ENCODE data around the gene TBC1D14.

Gene TBC1D14

DNA sequence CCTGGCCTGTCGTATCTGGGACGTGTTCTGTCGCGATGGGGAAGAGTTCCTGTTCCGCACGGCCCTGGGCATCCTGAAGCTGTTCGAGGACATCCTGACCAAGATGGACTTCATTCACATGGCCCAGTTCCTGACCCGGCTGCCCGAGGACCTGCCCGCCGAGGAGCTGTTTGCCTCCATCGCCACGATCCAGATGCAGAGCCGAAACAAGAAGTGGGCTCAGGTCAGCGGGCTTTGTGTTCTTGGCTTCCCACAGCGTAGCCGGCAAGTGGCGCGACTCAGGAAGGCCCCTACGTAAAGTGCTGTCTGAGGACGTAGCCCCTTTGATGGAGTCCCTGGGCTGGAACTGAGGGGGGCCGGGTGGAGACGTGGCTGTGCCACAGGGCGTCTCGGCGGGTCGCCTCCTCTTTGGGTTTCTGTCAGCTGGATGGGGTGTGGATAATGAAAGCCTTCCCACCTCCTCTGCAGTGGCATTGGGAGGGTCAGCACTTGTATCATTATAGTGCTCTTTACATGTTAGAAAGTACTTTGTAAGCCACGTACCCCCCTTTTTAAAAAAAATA lies 115.5 kb downstream of the TBC1D14 start:
- DNase-seq = no peak

GRCh38 chr4:7026107-7026506 lies 116.5 kb downstream of the TBC1D14 start:
- no peak for DNase-seq

DNA sequence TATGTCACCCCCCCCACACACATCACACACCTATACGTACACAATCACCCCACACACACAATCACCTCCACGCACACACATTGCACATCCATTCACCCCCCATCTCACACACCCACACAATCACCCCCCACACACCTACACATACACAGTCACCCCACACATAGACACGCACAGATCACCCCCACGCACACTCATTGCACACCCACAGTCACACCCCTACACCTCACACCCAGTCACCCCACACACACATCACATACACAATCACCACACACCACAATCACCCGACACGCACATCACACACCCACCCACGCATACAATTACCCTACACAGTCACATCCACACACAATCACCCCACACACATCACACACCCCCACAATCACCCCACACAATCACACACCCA lies 117.7 kb downstream of the TBC1D14 start:
- DNase-seq = no peak

DNA sequence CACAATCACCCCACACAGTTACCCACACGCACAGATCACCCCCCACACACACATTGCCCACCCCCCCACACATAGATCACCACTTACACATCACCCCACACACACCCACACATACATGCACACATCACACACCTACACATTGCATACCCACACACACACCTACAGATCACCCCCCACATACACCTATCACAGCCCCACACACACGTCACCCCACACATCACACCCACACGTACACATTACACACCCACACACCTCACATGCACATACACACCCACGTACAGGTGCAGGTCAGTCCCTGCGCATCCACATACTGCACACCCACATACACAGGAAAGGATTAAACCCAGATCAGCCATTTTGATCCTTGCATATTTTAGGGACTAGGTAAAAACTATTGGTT lies 118.3 kb downstream of the TBC1D14 start:
- DNase-seq = no peak

GRCh38 chr4:7029212-7029611 lies 119.6 kb downstream of the TBC1D14 start:
- no peak for DNase-seq

DNA sequence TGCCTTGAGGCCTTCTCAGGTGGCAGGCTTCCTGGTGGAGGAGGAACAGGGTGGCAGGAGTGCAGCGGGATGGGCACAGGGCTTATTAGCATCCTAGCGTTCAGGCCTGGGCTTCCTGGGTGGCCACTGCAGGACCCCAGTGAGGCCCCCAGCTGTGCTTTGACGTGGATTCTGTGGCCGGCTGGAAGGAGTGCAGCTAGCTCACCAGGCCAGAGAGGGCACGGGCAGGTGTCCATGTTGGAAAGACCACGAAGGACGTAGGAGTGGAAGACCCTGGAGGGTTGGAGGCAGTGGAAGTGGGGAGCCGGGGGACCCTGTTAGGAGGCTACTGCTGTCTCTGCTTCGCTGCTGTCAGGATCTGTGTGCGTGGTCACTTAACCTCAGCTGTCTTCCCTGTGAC lies 120.3 kb downstream of the TBC1D14 start:
- no peak for DNase-seq

DNA sequence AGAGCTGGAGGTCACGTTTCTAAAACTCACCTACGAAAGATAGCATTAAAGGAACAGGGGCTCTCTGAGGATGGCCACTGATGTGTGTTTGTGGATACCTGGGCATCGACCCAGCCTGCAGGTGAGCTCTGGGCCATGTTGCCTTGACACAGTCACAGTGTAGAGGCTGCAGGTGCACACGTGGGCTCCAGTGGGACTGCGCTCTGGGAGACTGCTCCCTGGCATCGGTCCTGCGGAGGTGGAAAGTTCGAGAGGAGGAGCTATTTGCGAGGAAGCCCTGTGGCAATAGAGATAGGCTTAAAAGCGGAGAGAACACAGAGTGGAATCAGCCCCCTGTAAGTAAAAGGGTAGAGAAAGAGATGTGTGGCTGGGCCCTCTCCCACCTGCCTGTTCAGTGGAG lies 121.2 kb downstream of the TBC1D14 start:
- DNase-seq = no peak

DNA sequence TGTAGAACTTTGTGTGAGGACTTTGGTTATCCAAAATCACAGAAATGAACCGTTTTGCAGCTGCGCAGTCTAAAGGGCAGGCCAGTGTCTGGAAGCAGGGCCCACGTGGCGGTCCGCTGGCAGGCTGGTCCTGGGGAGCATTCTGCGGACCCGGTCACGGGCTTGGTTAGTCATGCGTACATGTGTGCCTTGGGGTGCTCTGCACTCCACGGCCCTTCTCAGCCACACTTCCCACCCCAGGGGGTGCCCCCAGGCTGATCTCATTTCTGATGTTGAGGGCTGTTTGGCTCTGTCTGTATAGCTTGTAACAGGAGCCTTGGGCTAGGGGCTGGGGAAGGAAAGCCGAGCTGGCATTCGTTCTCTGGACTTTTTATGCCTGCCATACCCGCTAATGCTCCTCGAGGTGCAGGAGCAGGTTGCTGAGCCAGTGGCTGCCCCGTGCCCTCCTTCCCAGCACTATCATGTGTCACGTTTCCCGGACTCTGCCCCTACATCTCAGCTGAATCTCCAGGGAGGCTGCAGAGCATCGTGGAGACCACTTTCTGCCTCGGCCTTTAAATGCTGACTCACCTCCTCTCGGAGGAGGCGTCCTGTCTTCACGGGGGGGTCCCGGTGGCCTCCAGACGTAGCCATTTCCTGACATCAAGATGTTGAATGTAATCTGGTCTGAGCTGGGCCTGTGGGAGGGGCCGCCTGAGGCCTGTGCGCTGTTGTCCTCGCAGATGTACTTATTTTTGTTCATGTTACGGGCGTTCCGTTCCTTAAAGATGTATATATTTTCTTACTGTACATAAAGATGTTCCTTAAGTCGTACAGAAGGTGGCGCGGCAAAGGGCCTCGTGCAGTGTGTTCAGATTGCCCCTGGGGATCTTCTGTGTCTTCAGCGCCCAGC lies 122.2 kb downstream of the TBC1D14 start:
- no peak for DNase-seq

- no peak for DNase-seq
These were observed 123.0 kb downstream of the TBC1D14 start for GRCh38 chr4:7032596-7032995.

DNA sequence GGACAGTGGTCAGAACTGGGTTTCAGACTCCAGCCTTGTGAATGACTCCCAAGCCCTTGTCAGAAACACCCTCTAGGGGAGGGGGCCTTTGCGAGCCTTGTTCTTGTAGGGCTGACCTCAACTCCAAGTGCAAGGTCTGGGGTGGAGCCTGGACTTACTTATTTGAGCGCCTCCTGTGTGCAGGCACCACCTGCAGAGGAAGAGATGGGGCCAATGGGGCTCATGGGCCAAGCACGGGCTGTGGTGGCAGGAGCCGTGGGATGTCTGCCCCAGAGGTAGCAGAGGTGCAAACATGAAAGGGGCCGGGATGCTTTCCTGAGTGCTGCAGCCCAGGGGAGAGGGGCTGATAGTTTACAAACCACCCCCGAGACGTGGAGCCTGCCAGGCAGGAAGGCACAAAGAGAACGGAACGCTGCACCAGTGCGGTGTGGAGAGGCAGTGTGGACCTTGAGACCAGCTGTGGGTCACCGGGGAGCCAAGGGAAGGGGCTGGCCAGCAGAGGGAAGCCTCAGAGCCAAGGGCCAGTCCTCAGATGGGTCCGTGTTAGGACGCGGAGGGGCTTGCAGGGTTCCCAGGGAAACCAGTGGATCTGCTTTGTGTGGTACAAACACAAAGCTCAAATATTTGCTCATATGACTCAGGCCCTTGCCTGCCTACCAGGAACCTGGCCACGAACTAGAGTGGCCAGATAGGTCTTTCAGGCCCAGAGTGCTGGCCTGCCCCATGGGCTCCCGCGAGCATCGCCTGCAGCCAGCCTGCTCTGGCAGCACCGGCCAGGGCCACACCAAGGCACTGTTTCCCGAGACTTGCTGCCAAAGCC lies 124.8 kb downstream of the TBC1D14 start:
- no peak for DNase-seq

GRCh38 chr4:7037425-7037824 lies 127.8 kb downstream of the TBC1D14 start:
- no peak for DNase-seq

- DNase-seq = no peak
These were observed 131.1 kb downstream of the TBC1D14 start for GRCh38 chr4:7040765-7041164.

DNA sequence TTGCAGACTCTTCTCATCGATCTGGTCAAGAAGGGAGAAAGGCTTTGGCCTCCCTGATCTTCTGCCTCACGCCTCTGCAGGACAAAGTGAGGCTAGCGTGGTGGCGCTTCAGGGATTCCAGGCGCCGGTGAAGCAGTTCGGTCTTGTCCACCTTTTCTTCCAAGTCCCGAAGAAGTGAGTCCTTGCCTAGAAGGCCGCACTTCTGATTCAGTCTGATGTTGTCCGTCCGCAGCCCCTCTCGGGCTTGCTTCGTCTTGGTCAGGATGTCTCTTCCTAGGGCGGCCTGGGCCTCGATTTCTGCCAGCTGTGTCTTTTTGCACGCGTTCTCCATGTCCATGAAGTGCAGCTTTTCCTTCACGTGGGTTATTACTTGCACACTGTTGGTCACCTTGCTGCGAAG lies 131.6 kb downstream of the TBC1D14 start:
- no peak for DNase-seq

GRCh38 chr4:7041801-7042502 lies 132.3 kb downstream of the TBC1D14 start:
- DNase-seq = no peak

- DNase-seq = peak; percentile 87
These were observed 133.1 kb downstream of the TBC1D14 start for GRCh38 chr4:7042503-7043283.

DNA sequence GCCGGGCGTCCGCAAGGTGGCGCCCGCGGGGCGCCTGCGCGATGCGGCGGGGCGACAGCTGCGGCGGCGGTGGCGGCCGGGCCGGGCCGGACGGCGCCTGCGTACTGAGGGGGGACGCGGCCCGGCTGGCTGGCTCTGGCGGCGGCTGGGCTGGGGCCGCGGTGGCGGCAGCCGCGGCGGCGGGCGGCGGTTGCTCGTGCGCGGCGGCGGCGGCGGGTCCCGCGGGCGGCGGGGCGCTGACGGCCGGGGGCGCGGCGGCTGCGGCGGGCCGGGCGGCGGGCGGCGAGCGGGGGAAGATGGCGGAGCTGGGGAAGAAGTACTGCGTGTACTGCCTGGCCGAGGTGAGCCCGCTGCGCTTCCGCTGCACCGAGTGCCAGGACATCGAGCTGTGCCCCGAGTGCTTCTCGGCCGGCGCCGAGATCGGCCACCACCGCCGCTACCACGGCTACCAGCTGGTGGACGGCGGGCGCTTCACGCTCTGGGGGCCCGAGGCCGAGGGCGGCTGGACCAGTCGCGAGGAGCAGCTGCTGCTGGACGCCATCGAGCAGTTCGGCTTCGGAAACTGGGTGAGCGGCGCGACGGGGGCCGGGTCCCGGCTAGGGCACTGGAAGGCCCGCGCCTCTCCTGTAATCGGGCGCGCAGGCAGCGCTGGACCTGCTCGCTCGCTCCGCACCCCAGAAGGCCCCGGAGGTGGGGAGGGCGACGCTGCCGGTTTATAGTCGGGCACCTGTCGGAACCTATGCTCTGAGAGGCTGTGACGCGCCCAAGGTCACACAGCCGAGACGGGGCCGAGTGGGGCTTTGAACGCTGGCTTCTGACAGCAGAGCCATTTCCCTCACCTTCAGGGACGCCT lies 133.9 kb downstream of the TBC1D14 start, which contains the start of gene TADA2B:
Gene TADA2B, plus strand, starts transcription at position 89 of the 853 bp plus-strand sequence. Its CDS starts 208 bp downstream, at position 297.
- no peak for DNase-seq

- no peak for DNase-seq
These were observed 134.7 kb downstream of the TBC1D14 start for GRCh38 chr4:7044137-7044930.

GRCh38 chr4:7045553-7045952 lies 135.9 kb downstream of the TBC1D14 start:
- no peak for DNase-seq

DNA sequence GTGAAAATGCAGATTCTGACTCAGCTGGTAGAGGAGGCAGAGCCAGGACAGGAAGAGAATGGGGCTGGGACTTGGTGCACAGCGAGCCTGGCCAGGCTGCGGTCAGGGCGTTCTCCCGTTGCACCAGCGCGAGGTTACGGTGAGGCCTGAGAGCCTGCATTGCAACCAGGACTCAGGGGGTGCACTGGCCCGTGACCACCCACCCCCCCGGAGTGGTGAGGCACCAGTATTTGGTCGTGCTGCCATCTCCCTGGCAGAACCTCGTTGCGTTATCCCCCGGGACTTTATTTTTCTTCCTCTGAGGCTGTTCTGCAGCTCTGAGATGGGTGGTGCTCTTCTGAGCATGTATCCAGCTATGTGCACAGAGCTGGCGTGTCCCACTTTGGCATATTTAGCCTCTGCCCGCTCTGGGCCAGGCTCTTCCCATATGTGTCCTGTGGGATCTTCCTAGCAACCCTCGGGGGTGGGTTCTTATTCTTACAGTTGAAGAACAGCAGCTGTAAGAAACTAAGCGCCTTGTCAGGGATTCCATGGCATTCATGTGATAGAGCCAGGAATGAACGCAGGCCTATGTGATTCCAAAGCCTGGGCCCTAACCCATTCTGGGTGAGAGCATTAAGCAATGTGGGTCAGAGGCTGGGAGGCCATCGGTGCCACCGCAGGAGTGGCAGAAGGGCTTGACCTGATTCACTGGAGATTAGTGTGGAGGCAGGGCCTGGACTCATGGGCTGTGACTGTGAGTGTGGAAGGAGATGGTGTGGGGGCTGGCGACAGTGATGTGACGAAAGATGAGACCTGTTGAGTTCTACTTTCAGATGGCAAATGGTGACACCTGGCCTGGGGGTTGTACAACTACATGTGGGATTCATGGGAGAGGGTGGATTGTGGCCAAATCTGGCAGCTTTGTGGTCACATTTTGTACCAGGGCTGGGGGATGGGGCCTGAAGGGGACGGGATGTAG lies 136.6 kb downstream of the TBC1D14 start:
- DNase-seq = no peak
